T-helper 2 cell treated with Interferon-gamma antibody and Interleukin-4, amounts not matched to agents 5 μg/mL and 100 μg/mL, for 36 hours (primary cell): Measurements from ENCODE around the gene RAD51B.

Experiments used
- DNase-seq: peaks from one replicate; pipeline ENCODE4 v3.0.0; 2021; ENCODE audit warnings: low spot score
- H3K27ac Mint-ChIP-seq: one replicate; pipeline ENCODE4 v1.8.0; 2021; ENCODE audit warnings: mild to moderate bottlenecking, mixed read lengths
- H3K27me3 Mint-ChIP-seq: one replicate; pipeline ENCODE4 v1.8.0; 2021; ENCODE audit warnings: low read depth, mixed read lengths
- H3K36me3 Mint-ChIP-seq: one replicate; pipeline ENCODE4 v1.8.0; 2021; ENCODE audit warnings: low read depth, mixed read lengths
- H3K4me1 Mint-ChIP-seq: one replicate; pipeline ENCODE4 v1.8.0; 2021; ENCODE audit warnings: low read depth, mixed read lengths
- H3K4me3 Mint-ChIP-seq: one replicate; pipeline ENCODE4 v1.8.0; 2022; ENCODE audit warnings: mild to moderate bottlenecking, moderate library complexity, mixed read lengths
- H3K9me3 Mint-ChIP-seq: one replicate; pipeline ENCODE4 v1.8.0; 2021; ENCODE audit warnings: mixed read lengths

The RAD51B gene

DNA sequence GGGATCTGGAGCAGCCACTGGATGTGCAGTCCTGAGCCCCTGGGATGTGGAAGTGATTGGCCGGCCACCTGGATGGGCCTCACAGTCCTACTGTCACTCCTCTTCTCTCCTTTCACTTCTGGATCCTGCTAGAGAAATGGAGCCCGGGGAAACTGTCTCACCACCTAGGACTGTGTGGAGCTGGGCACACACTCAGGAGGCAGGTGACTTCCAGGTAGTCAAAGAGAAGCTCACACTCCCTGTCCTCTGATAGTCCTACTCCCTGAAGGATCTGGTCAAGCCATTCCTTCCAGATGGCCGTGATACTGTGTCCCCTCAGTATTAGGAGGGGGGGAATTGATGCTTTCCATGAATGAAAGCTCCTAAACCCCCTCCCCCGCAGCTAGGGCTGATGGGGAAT, 772.2 kb downstream of the RAD51B start:
- Mint-ChIP-seq H3K4me1 (peaks cover 5% of the 10 kb centered on the region), H3K27ac (no peak overlapping the region), H3K27me3 (no peaks in the 10 kb centered on the region), H3K9me3 (peaks cover 3% of the 10 kb centered on the region), H3K36me3 (no peaks in the 10 kb centered on the region), H3K4me3 (no peak overlapping the region)
- no peak for DNase-seq

- Mint-ChIP-seq H3K4me3 (no peak overlapping the region), H3K36me3 (no peaks in the 10 kb centered on the region), H3K27me3 (no peaks in the 10 kb centered on the region), H3K4me1 (peaks cover 5% of the 10 kb centered on the region), H3K9me3 (peaks cover 3% of the 10 kb centered on the region), H3K27ac (no peak overlapping the region)
- DNase-seq, result no peak
Measured at GRCh38 chr14:68592948-68593556, 773.5 kb downstream of the RAD51B start.

- peaks cover 3% of the 10 kb centered on the region for H3K9me3 Mint-ChIP-seq
Measured at GRCh38 chr14:68593806-68594536, 774.4 kb downstream of the RAD51B start.

GRCh38 chr14:68594737-68595380, 775.3 kb downstream of the RAD51B start:
- Mint-ChIP-seq H3K27ac (no peak overlapping the region), H3K4me3 (no peak overlapping the region), H3K9me3 (peaks cover 3% of the 10 kb centered on the region), H3K36me3 (no peaks in the 10 kb centered on the region), H3K27me3 (no peaks in the 10 kb centered on the region), H3K4me1 (peaks cover 5% of the 10 kb centered on the region)
- DNase-seq, result no peak

More at GRCh38 chr14:68593806-68594536, 774.4 kb downstream of the RAD51B start:
- Mint-ChIP-seq H3K27me3 (no peaks in the 10 kb centered on the region), H3K36me3 (no peaks in the 10 kb centered on the region), H3K27ac (no peak overlapping the region), H3K4me1 (peaks cover 5% of the 10 kb centered on the region), H3K4me3 (no peak overlapping the region)
- no peak for DNase-seq

DNA sequence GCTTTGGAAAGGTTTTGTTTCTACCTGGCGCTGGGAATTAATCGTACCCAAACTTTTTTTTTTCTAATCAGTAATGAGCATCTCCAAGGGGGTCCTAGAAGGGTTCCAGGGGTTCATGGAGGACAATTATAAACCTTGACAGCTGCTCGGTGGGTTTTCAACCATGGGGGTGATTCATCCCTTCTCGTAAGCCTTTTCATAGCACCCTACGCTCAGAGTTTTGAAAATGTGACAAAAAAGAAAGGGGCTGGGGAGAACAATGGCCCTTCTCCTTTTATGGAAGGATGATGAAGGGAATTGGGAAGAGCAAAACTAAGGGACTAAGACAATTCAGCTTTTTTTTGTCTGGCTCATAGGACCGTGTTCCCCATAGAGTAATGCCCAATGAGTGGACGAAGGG, 776.6 kb downstream of the RAD51B start:
- H3K27ac Mint-ChIP-seq, result no peak overlapping the region
- no peak overlapping the region for H3K4me3 Mint-ChIP-seq
- peaks cover 3% of the 10 kb centered on the region for H3K9me3 Mint-ChIP-seq

GRCh38 chr14:68596701-68597100, 777.1 kb downstream of the RAD51B start:
- Mint-ChIP-seq H3K36me3 (no peaks in the 10 kb centered on the region), H3K27me3 (no peaks in the 10 kb centered on the region), H3K9me3 (peaks cover 3% of the 10 kb centered on the region), H3K4me3 (no peak overlapping the region), H3K27ac (no peak overlapping the region), H3K4me1 (peaks cover 5% of the 10 kb centered on the region)
- DNase-seq, result no peak

More for the DNA sequence above, 776.6 kb downstream of the RAD51B start:
- no peak for DNase-seq
- Mint-ChIP-seq H3K27me3 (no peaks in the 10 kb centered on the region), H3K4me1 (peaks cover 5% of the 10 kb centered on the region), H3K36me3 (no peaks in the 10 kb centered on the region)

DNA sequence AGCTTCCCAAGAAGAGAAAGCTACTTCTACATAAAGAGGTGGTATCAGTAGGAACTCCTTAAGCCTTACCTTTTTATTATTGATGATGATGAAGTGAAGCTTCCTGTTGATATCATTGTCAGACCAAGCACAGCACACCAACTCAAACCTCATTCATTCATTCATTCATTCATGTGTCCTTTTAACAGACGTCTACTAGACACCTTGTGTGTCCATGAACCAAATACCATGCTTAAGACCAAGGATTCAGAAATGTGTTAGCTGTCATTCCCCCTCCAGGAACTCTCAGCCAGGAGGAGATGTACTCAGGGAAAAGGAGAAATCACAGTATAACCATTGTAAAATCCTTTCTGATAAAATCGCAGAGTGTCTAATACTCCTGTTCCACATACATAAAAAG, 778.5 kb downstream of the RAD51B start:
- peaks cover 5% of the 10 kb centered on the region for H3K4me1 Mint-ChIP-seq
- H3K9me3 Mint-ChIP-seq, result peaks cover 3% of the 10 kb centered on the region
- H3K27me3 Mint-ChIP-seq, result no peaks in the 10 kb centered on the region
- no peak overlapping the region for H3K4me3 Mint-ChIP-seq
- DNase-seq, result no peak
- no peaks in the 10 kb centered on the region for H3K36me3 Mint-ChIP-seq
- no peak overlapping the region for H3K27ac Mint-ChIP-seq

DNA sequence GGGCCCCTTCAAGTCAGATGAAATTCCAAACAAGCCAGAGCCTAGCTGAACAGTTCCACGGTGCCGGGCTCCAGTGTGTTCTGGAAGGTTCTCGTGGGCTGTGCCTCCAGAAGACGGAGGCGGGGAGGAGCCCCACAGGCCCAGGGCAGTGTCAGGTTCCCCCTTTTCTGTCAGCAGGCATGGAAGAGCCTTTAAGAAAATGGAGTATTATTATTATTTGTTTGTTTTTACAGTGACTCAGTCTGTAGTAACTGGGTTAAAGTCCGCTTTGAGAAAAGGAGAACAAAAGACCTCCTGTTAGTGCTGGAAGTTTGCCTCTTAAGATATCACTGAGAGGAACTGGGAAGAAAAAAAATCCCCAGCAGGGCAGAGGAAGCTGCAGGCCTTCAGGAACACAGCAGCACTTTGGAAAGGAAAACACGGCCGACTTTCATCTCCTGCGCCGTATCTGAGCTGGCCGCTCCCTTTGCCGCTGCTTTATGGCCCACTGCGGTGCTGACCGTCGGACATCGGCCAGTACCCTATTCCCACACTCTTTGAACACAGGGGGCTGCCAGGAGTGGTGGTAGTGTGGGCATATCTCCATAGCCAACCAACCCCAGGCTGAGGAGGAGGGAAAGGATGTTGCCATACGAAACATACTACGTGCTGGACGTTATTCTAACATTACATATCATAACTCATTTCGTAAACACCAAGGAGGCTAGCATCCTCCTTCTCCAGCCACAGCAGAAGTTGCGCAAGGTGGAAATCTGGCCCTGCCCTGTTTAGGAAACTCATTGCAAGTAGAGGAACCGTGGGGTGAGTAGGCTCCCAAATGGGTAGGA, 779.3 kb downstream of the RAD51B start:
- peaks cover 3% of the 10 kb centered on the region for H3K9me3 Mint-ChIP-seq
- no peak for DNase-seq
- H3K27me3 Mint-ChIP-seq, result no peaks in the 10 kb centered on the region
- H3K4me1 Mint-ChIP-seq, result peaks cover 5% of the 10 kb centered on the region
- H3K4me3 Mint-ChIP-seq, result no peak overlapping the region
- no peaks in the 10 kb centered on the region for H3K36me3 Mint-ChIP-seq
- no peak overlapping the region for H3K27ac Mint-ChIP-seq

GRCh38 chr14:68599896-68600610, 780.5 kb downstream of the RAD51B start:
- Mint-ChIP-seq H3K36me3 (no peaks in the 10 kb centered on the region), H3K27me3 (no peaks in the 10 kb centered on the region), H3K9me3 (peaks cover 7% of the 10 kb centered on the region), H3K4me1 (no peaks in the 10 kb centered on the region), H3K27ac (no peak overlapping the region), H3K4me3 (no peak overlapping the region)
- no peak for DNase-seq

DNA sequence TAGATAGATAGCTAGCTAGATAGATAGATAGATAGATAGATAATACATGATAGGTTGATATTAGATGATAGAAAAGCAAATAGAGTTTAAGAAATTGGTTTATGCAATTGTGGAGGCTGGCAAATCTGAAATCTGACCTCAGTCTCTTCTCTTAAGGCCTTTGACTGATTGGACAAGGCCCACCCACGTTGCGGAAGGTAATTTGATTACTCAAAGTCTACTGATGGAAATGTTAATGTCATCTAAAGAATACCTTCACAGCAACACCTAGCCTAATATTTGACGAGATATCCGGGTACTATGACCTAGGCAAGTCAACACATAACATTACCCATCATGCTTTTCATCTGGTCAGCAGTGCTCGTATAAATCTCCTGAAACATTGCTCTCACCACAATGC, 782.9 kb downstream of the RAD51B start:
- H3K4me3 Mint-ChIP-seq, result no peak overlapping the region
- no peak for DNase-seq
- peaks cover 12% of the 10 kb centered on the region for H3K9me3 Mint-ChIP-seq
- peaks cover 2% of the 10 kb centered on the region for H3K36me3 Mint-ChIP-seq
- H3K27ac Mint-ChIP-seq, result no peak overlapping the region
- no peaks in the 10 kb centered on the region for H3K27me3 Mint-ChIP-seq
- H3K4me1 Mint-ChIP-seq, result peaks cover 4% of the 10 kb centered on the region

DNA sequence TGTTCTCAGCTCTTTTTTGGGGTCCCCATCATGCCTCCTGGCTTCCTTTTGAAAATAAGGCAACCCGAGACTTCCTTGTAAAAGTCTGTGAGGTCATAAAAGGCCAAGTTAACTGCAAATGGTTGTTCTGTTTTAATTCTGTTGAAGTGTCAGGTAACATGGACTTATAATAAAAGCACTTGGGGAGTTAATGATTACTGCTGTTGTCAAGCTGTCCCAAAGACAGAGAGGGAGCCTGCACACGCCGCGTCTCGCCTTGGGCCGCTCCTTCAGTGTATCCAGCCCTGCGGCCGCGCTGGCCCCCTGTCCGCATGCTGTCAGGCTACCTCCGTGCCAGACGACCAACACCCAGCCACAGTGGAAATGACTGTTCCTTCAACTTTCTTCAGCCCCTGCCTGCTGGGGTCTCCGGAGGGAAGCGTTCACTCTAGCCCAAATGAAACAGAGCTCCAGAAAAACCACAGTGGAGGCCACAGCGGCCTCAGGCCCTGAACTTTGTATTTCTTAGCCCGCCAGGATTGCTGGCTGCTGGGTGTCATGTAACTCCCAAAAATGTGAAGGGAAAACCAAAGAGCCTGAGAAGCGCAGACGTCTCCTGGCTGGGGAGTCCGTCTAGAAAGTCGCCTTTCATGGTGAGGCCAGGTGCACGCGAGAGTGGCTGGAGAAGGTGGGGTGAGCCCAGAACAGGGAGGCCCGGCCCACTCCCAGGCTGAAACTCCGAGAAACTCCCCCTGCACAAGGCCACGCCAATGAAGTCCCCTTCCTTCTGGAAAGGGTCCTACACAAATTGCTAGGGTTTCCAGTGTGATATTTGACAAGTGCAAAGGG, 784.2 kb downstream of the RAD51B start:
- H3K9me3 Mint-ChIP-seq, result peaks cover 12% of the 10 kb centered on the region
- H3K27me3 Mint-ChIP-seq, result no peaks in the 10 kb centered on the region
- H3K27ac Mint-ChIP-seq, result no peak overlapping the region
- peaks cover 5% of the 10 kb centered on the region for H3K4me1 Mint-ChIP-seq
- DNase-seq, result no peak
- H3K36me3 Mint-ChIP-seq, result peaks cover 2% of the 10 kb centered on the region
- H3K4me3 Mint-ChIP-seq, result no peak overlapping the region

- H3K27ac Mint-ChIP-seq, result no peak overlapping the region
- peaks cover 12% of the 10 kb centered on the region for H3K9me3 Mint-ChIP-seq
- H3K36me3 Mint-ChIP-seq, result peaks cover 2% of the 10 kb centered on the region
- H3K27me3 Mint-ChIP-seq, result no peaks in the 10 kb centered on the region
- no peak overlapping the region for H3K4me3 Mint-ChIP-seq
- DNase-seq, result no peak
- peaks cover 5% of the 10 kb centered on the region for H3K4me1 Mint-ChIP-seq
Measured at GRCh38 chr14:68604361-68604730, 784.8 kb downstream of the RAD51B start.

- Mint-ChIP-seq H3K9me3 (peaks cover 12% of the 10 kb centered on the region), H3K27ac (no peak overlapping the region), H3K36me3 (peaks cover 2% of the 10 kb centered on the region), H3K4me1 (peaks cover 5% of the 10 kb centered on the region), H3K27me3 (no peaks in the 10 kb centered on the region), H3K4me3 (no peak overlapping the region)
- DNase-seq, result no peak
Measured at GRCh38 chr14:68604822-68605221, 785.2 kb downstream of the RAD51B start.
